Measurements from ENCODE around the gene LAMA5.

Gene LAMA5

DNA sequence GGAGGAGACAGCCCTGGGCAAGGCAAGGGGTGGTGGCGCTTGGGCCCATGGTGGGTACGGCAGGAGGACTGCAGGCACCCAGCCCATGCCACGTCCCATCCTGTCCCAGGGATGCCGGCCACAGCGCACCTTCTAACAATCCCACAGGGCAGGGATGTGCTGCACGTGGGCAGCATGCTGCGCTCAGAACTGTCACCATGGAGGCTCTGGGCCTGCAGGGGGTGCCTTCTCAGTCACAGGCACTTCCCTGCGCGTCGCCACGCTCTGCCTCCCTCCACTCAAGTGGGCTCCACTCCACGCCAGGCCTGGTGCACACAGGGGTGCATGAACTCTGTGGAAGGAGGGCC lies 37.6 kb upstream of the LAMA5 start:
- DNase-seq, result no peak

DNA sequence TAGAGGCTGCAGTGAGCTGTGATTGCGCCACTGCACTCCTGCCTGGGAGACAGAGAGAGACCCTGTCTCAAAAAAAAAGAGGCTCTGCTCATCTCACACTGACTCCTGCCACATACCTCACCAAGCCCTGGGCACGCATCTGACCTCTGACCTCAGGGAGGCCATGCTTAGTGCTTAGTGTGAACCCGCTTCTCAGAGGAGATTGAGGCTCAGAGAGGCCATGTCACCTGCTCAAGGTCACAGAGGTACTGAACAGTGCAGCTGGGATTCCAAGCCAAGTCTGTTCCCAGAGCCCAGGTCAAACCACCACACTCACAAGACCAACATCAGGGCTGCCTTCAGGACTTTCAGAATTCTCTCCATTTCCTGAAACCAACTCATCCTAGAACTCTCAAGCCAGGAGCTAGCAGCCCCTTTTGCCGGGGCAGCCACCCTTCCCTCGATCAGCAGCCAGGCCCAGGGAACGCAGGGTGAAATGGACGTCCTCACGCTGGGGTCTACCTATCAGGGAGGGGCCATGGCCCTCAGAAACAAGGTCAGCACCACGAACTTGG lies 37.1 kb upstream of the LAMA5 start:
- DNase-seq, result no peak

- no peak for DNase-seq
Observed at GRCh38 chr20:62403331-62403730, 36.2 kb upstream of the LAMA5 start.

GRCh38 chr20:62402456-62403150 lies 35.5 kb upstream of the LAMA5 start:
- no peak for DNase-seq

DNA sequence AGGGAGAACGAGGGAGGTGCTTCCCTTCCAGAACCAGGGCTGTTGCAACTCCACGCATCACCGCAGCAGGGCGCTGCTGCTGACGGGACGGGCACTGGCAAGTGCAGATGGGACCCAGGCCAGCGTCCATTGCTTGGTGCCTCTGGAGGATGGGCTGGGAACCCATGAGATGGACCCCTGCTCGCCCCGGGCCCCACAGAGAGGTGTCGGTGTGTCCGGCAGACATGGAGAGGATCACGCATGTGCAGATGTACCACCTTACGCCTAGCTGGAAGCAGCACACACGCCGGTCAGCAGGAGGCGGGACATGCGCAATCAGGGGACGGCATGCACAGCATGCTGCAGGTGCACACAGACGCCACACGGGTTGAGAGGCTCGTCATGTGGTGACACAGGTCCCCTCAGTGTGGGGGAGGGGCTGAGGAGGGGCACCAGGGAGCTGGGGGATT lies 34.2 kb upstream of the LAMA5 start:
- DNase-seq, result no peak

- DNase-seq, result no peak
Observed at GRCh38 chr20:62400541-62400940, 33.4 kb upstream of the LAMA5 start.

- no peak for DNase-seq
Observed at GRCh38 chr20:62400021-62400420, 32.9 kb upstream of the LAMA5 start.

DNA sequence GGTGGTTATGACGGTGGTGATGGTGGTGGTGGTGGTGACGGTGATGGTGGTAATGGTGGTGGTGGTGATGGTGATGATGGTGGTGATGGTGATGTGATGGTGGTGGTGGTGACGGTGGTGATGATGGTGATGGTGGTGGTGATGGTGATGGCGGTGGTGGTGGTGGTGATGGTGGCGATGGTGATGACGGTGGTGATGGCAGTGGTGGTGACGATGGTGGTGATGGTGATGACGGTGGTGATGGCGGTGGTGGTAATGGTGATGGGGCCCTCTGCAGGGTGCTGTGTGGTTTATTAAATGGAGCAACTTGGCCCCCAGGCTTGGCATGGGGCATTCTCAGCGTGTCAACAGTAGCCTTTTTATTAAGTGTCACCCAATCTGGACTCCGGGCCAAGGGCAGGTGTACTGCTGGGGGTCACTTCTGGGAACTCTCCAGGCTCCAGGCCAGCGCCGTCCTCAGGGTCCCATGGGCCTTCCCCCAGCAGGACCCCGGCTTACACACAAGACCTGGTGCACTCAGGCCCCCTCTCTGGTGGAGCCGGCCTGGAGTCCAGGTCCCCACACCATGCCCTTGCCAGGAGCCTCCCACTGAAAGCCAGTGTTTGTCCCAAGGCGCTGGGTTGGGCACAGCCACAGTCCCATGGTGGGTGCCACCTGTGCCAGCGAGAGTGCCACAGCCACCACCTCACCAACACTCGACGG lies 31.2 kb upstream of the LAMA5 start:
- DNase-seq, result no peak

GRCh38 chr20:62396367-62397239 lies 29.5 kb upstream of the LAMA5 start:
- no peak for DNase-seq

DNA sequence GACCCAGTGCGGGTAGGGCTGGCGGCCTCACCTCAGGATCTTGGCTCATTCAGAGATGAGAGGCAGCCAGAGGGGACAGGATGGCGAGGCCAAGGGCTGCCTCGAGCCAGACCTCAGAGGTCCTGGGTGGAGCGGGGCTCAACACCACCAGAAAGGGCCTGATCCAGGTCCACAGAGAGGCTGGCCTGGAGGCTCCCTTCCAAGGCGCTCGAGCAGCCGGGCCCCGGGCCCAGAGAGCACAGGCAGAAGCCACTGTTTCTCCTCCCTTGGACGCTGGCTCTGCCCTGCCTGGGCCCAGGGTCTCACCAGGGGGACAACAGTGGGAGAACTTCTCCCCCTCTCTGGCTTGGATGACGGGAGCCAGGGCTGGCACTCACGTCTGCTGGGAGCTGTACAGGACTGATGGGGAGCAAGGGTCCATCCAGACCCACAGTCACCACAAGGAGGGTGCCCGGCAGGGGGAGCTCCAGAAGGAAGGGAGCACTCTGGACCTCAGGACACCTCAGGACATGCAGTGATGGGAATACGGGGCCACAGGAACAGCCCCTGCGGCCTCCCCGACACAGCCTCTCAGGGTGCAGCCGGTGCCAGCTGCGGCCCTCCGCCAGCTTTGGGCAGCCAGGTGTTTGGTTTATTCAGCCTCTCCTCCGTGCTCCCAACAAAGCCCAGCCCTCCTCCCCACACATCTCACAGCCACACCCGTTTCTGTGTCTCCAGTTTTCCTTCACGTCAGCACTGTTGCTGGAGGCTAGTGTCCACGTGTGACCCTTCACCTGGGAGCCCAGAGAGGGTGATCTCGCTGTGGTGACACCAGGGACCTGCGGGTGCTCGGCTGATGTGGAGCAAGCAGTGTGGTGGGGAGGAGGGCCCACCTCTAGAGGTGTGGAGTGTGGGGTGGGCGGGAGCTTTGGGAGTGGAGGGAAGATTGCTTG lies 28.5 kb upstream of the LAMA5 start:
- no peak for DNase-seq

DNA sequence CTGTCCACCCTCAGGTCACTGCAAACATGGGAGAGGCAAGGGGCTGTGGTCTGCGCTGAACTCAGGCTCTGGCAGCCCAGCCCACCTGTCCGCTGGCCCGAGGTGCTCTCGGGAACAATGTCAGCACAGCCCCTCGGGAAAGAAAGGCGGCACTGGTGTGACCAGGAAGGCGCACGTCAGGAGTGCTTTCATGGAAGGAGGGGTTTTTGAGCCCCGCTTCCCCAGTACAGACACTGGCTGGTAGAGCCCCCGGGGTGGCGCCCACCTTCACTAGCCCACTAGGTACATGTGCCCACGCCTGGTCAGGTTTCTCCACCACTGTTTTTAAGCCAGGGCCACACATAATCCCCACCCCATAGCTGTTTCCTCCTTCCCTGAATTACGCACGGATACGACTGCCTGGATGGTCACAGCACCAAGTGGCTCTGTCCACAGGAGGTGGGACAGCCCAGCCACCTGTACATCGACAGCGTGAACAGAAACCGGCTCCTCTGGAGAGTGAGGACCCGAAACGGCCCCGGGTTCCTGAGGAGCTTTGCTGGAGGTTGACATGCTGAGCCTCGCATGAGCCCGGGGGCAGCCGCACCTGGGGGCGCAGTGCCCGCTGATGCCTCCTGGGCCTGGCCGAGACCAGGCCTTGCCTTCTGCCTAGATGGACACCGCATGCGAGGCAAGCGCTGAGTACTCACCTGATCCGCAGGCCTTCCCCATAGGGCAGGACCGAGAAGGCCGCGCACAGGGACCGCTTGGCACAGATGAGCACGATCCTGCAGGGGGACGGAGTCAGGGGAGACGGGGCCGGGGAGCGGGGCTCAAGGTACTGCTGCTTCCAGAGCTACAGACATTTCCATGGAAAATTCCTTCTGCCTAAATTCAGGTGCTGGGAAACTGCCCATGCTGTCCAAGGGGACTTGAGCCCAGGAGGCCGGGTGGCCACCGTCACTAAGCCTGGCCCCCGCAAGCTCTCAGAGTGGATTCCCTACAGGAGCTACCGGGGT lies 27.4 kb upstream of the LAMA5 start:
- no peak for DNase-seq

- no peak for DNase-seq
Observed at GRCh38 chr20:62393830-62394229, 26.7 kb upstream of the LAMA5 start.

GRCh38 chr20:62393335-62393665 lies 26.2 kb upstream of the LAMA5 start:
- DNase-seq, result no peak

- DNase-seq, result no peak
Observed at GRCh38 chr20:62392621-62393334, 25.7 kb upstream of the LAMA5 start.

- no peak for DNase-seq
Observed at GRCh38 chr20:62392077-62392418, 24.9 kb upstream of the LAMA5 start.

GRCh38 chr20:62391165-62392076 lies 24.3 kb upstream of the LAMA5 start:
- DNase-seq, result no peak

DNA sequence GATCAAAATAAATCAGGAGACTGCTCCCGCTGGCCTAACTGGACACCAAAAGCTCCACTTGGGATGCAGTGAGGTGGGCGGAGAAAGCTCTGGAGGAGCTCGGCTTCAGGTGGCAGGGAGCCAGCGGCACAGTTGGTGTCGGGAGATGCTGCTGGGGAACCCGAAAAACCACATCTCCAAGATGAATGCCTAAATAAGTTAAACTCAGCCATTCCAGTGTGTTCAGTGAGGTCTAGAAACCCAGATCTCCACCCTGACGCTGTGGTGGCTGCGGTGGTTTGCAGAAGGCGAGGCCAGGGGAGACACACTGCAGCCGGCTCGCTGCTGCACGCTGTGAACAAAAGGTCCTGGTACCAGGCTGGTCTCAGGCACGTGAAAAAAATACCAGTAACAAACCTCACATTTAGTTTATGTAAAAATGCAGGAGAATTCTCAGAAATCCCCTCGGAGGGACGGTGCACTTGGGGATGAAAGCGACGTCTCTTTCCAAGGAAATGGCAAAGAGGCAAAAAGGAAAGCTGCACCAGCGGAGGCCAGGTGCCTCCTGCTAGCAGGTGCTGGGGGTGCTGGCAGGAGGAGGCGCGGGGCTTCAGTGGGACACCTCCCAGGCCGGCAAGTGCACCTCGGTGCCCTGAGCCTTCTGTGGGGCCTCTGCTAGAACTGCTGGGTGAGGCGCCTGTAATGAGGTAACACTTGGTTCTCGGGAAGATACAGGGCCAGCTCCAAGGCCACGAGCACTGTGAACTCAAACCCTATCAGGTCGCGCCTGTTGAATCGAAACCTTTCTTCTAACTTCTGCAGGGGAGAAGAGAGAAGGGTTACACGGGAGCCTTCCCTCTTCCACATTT lies 23.4 kb upstream of the LAMA5 start:
- no peak for DNase-seq

DNA sequence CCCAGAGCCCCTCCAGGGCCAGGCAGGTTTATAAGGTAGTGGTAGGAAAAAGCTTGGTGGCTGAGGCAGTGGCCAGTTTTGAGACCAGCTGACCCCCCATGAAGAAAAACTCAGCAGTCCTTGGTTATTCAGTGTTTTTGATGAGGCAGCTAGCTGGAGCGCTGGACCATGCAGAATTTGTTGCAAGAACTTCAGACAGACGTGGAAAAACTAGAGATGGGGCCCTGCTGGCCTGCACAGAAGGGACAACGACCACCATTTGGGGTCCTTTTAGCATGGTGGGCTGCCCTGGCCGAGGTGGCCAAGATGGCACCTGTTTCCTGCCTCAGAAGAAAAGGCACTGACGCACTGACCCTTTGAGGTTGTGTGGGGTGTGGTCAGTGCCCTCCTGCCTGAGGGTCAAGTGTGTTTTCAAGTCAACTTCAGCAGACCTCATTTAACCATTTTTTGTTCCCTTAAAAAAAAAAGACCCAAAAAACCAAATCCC lies 22.5 kb upstream of the LAMA5 start:
- no peak for DNase-seq
